ENCODE data around the gene NEUROD1.

The NEUROD1 gene

DNA sequence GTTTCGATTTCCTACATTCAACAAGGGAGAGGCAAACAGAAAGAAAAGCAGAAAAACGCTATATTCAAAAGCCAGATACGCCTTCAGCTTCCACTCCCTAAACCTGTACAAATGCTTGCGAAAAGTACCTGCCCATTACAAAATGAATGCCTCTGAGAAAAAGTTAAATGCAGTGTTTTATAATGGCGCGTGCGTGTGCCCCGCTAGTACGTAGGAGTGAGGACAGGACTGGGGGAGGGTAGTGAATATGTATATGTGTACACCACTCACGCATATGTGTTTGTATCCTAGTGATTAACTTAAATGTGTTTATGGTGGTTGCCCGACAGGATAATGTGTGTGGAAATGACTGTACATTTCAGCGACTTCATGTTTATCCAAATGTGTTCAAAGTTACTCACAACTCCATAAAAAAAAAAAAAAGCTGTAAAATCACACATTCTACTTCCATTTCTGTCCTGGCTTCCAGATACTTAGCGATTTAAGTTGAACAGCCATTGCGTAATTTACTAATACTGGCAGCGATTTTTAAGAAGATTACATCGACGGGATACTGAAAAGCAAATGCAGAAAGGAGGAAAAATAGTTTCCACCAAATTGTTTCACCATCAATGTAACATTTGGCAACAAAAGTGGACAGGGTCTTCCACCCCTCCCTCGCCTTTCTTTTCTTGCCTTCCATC is 1.3 kb downstream of the NEUROD1 start:
- Histone ChIP-seq H3K36me3 (ENCODE audit: insufficient read depth, insufficient read length, low read length) (no peaks in the 10 kb centered on the region), H3K9ac (ENCODE audit: insufficient read length, low read depth) (no peak overlapping the region), H3K9me3 (ENCODE audit: insufficient read depth, low read length) (no peaks in the 10 kb centered on the region), H3K27me3 (ENCODE audit: insufficient read depth, insufficient read length) (peaks cover 99% of the 10 kb centered on the region), H3K4me1 (ENCODE audit: insufficient read depth, insufficient read length) (peaks cover 16% of the 10 kb centered on the region), H3K4me3 (ENCODE audit: insufficient read length, low read depth) (no peak overlapping the region)
- DNase-seq (ENCODE audit: low read depth, low spot score), result no peak
- TF ChIP-seq YY1 (IDR thresholded peaks at IDR 0.05; ENCODE audit: insufficient read depth, insufficient read length), result no peak
- no peak for TF ChIP-seq SUZ12 (IDR thresholded peaks at IDR 0.05; ENCODE audit: extremely low read depth, insufficient read depth, insufficient read length)
- no peak for TF ChIP-seq ZNF274 (IDR thresholded peaks at IDR 0.05; ENCODE audit: low read depth, low read length)

DNA sequence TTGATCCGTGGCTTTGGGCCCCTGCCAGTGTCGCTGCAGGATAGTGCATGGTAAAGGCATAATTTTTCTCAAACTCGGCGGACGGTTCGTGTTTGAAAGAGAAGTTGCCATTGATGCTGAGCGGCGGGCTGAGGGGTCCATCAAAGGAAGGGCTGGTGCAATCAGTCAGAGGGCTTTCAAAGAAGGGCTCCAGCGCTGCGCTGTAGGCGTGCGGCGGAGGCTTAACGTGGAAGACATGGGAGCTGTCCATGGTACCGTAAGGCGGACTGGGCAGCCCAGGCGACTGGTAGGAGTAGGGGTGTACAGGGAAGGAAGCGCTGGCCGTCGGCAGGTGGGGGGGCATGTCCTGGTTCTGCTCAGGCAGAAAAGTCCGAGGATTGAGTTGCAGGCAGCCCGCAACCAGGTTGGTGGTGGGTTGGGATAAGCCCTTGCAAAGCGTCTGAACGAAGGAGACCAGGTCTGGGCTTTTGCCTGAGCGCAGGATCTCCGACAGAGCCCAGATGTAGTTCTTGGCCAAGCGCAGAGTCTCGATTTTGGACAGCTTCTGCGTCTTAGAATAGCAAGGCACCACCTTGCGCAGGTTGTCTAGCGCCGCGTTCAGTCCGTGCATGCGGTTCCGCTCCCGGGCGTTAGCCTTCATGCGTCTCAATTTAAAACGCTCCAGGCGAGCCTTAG is 2.3 kb downstream of the NEUROD1 start:
- no peaks in the 10 kb centered on the region for H3K36me3 ChIP-seq (ENCODE audit: insufficient read depth, insufficient read length, low read length)
- peaks cover 100% of the 10 kb centered on the region for H3K27me3 ChIP-seq (ENCODE audit: insufficient read depth, insufficient read length)
- peaks cover 14% of the 10 kb centered on the region for H3K4me1 ChIP-seq (ENCODE audit: insufficient read depth, insufficient read length)
- DNase-seq (ENCODE audit: low read depth, low spot score), result peak; percentile 77
- no peak overlapping the region for H3K4me3 ChIP-seq (ENCODE audit: insufficient read length, low read depth)
- no peak overlapping the region for H3K9ac ChIP-seq (ENCODE audit: insufficient read length, low read depth)
- peak; percentile 96 for TF ChIP-seq SUZ12 (IDR thresholded peaks at IDR 0.05; ENCODE audit: extremely low read depth, insufficient read depth, insufficient read length)
- TF ChIP-seq ZNF274 (IDR thresholded peaks at IDR 0.05; ENCODE audit: low read depth, low read length), result no peak
- no peak for TF ChIP-seq YY1 (IDR thresholded peaks at IDR 0.05; ENCODE audit: insufficient read depth, insufficient read length)
- no peaks in the 10 kb centered on the region for H3K9me3 ChIP-seq (ENCODE audit: insufficient read depth, low read length)

DNA sequence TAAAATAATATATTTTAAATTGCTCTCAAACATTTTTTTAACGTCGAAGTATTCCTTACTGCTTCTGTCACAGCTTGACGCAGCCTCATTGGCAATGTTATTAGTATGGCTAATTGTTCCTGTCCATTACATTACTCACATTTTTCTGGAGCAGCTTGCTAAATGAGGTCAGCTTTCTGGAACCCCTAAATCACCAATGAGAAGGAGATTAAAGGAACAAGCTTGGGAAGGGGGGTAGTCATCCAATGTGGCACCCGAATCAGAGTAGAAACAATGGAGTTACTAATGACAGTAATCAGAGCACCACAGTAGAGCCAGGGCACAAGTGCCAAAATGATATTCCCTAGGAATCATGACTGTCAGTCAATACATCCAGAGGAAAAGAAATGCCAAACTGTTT is 5.1 kb downstream of the NEUROD1 start:
- Histone ChIP-seq H3K4me3 (ENCODE audit: insufficient read length, low read depth) (no peak overlapping the region), H3K27me3 (ENCODE audit: insufficient read depth, insufficient read length) (peaks cover 97% of the 10 kb centered on the region)
- TF ChIP-seq ZNF274 (IDR thresholded peaks at IDR 0.05; ENCODE audit: low read depth, low read length) (no peak), YY1 (IDR thresholded peaks at IDR 0.05; ENCODE audit: insufficient read depth, insufficient read length) (no peak), SUZ12 (IDR thresholded peaks at IDR 0.05; ENCODE audit: extremely low read depth, insufficient read depth, insufficient read length) (no peak)

DNA sequence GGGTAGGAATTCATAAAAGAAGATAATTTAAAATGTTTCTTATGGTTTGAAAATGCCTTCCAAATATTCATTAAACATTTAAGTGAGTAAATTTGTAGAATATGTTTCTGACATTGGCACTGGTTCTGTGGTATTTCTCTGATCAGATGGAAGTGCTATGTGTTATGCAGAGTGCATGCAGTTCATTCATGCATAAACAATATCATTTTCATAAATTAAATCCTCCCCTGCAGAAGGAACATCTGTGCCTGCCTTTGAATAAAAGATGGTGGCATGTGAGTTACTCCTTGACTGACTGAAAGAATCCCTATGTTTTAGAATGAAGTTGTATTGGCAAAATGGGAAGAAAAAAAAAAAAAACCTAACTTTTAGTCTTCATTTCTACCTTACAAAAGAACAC is 5.9 kb downstream of the NEUROD1 start:
- Histone ChIP-seq H3K9me3 (ENCODE audit: insufficient read depth, low read length) (no peaks in the 10 kb centered on the region), H3K36me3 (ENCODE audit: insufficient read depth, insufficient read length, low read length) (no peaks in the 10 kb centered on the region), H3K4me3 (ENCODE audit: insufficient read length, low read depth) (no peak overlapping the region), H3K27me3 (ENCODE audit: insufficient read depth, insufficient read length) (peaks cover 96% of the 10 kb centered on the region), H3K9ac (ENCODE audit: insufficient read length, low read depth) (no peak overlapping the region), H3K4me1 (ENCODE audit: insufficient read depth, insufficient read length) (no peaks in the 10 kb centered on the region)
- TF ChIP-seq SUZ12 (IDR thresholded peaks at IDR 0.05; ENCODE audit: extremely low read depth, insufficient read depth, insufficient read length) (no peak), ZNF274 (IDR thresholded peaks at IDR 0.05; ENCODE audit: low read depth, low read length) (no peak), YY1 (IDR thresholded peaks at IDR 0.05; ENCODE audit: insufficient read depth, insufficient read length) (no peak)
- DNase-seq (ENCODE audit: low read depth, low spot score), result no peak

More for the DNA sequence above, 5.1 kb downstream of the NEUROD1 start:
- H3K4me1 ChIP-seq (ENCODE audit: insufficient read depth, insufficient read length), result no peaks in the 10 kb centered on the region
- no peak overlapping the region for H3K9ac ChIP-seq (ENCODE audit: insufficient read length, low read depth)
- H3K9me3 ChIP-seq (ENCODE audit: insufficient read depth, low read length), result no peaks in the 10 kb centered on the region
- H3K36me3 ChIP-seq (ENCODE audit: insufficient read depth, insufficient read length, low read length), result no peaks in the 10 kb centered on the region
- no peak for DNase-seq (ENCODE audit: low read depth, low spot score)

DNA sequence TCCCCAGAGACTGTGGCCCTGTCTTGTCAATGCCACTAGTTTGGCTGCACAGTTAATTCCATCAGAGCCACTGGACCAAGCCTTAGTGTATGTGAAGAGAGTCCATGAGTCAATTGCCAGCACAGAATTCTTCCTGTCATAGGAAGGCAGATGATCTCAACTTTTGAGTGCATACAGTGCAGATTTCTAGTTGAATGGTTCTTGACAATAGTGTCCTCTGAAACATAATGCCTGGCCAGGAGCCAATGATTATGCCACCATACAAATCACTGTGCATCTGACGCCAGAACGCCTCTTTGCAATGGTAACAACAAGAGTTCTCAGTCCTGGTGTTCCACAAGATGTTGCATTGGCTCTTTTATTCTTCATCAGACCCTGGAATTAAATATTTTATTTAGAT is 7.1 kb downstream of the NEUROD1 start:
- peaks cover 94% of the 10 kb centered on the region for H3K27me3 ChIP-seq (ENCODE audit: insufficient read depth, insufficient read length)
- H3K4me3 ChIP-seq (ENCODE audit: insufficient read length, low read depth), result no peak overlapping the region
- no peaks in the 10 kb centered on the region for H3K4me1 ChIP-seq (ENCODE audit: insufficient read depth, insufficient read length)
- no peaks in the 10 kb centered on the region for H3K9me3 ChIP-seq (ENCODE audit: insufficient read depth, low read length)
- H3K36me3 ChIP-seq (ENCODE audit: insufficient read depth, insufficient read length, low read length), result no peaks in the 10 kb centered on the region
- DNase-seq (ENCODE audit: low read depth, low spot score), result no peak
- H3K9ac ChIP-seq (ENCODE audit: insufficient read length, low read depth), result no peak overlapping the region
- TF ChIP-seq YY1 (IDR thresholded peaks at IDR 0.05; ENCODE audit: insufficient read depth, insufficient read length) (no peak), SUZ12 (IDR thresholded peaks at IDR 0.05; ENCODE audit: extremely low read depth, insufficient read depth, insufficient read length) (no peak), ZNF274 (IDR thresholded peaks at IDR 0.05; ENCODE audit: low read depth, low read length) (no peak)

DNA sequence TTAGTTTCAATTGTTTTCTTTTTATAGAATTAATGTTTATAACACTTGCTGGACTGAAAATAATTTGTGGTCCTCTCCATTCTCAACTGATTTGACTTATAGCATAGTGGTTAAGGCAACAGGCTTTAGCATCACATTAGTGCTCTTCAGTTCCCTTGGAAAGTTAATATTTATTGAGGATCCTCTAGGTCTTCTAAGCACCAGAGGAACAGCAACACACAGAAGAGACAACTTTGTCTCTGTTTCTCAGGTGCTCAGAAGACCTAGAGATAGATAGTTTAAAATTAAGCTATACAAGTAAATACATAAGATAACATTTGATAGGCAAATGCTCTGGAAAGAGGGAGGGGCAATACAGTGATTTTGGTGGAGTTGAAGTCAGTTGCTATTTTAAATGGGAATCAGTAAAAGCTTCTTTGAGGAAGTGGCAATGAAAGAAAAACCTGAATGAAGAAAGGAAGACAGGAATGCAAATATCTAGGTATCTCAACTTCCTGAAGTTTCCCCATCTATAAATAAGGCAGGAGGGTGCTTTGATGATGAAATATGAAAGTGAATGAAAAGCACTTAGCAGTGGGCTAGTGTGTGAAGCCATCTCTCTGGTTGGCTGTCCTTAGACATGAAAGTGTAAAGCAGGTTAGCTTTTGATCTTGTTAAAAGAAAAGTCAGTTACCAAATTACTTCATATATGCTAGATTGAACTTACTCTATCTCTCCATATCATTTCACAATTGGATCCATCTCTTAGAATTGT is 7.9 kb downstream of the NEUROD1 start:
- no peak for DNase-seq (ENCODE audit: low read depth, low spot score)
- Histone ChIP-seq H3K4me1 (ENCODE audit: insufficient read depth, insufficient read length) (no peaks in the 10 kb centered on the region), H3K4me3 (ENCODE audit: insufficient read length, low read depth) (no peak overlapping the region), H3K36me3 (ENCODE audit: insufficient read depth, insufficient read length, low read length) (no peaks in the 10 kb centered on the region), H3K9ac (ENCODE audit: insufficient read length, low read depth) (no peak overlapping the region), H3K27me3 (ENCODE audit: insufficient read depth, insufficient read length) (peaks cover 91% of the 10 kb centered on the region), H3K9me3 (ENCODE audit: insufficient read depth, low read length) (no peaks in the 10 kb centered on the region)
- no peak for TF ChIP-seq YY1 (IDR thresholded peaks at IDR 0.05; ENCODE audit: insufficient read depth, insufficient read length)

DNA sequence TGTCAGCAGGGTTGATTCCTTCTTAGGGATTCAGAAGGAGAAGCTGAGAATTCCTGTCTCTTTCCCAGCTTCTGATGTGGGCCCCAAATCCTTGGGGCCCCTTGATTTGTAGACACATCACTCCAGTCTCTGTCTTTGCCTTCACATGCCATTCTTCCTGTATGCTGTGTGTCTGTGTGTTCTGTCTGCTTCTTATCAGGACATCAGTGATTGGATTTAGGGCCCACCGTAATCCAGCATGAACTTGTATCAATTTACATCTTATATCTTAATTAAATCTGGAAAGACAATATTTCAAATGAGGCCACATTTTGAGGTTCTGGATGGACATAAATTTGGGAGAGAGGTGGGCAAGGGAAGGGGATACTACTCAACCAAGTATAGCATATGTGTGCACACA is 9.7 kb downstream of the NEUROD1 start:
- Histone ChIP-seq H3K27me3 (ENCODE audit: insufficient read depth, insufficient read length) (peaks cover 84% of the 10 kb centered on the region), H3K36me3 (ENCODE audit: insufficient read depth, insufficient read length, low read length) (no peaks in the 10 kb centered on the region), H3K9me3 (ENCODE audit: insufficient read depth, low read length) (peaks cover 2% of the 10 kb centered on the region; the same call in 1 of the 2 replicates), H3K4me1 (ENCODE audit: insufficient read depth, insufficient read length) (no peaks in the 10 kb centered on the region), H3K4me3 (ENCODE audit: insufficient read length, low read depth) (no peak overlapping the region), H3K9ac (ENCODE audit: insufficient read length, low read depth) (no peak overlapping the region)
- no peak for TF ChIP-seq SUZ12 (IDR thresholded peaks at IDR 0.05; ENCODE audit: extremely low read depth, insufficient read depth, insufficient read length)
- no peak for TF ChIP-seq ZNF274 (IDR thresholded peaks at IDR 0.05; ENCODE audit: low read depth, low read length)
- TF ChIP-seq YY1 (IDR thresholded peaks at IDR 0.05; ENCODE audit: insufficient read depth, insufficient read length), result no peak
- no peak for DNase-seq (ENCODE audit: low read depth, low spot score)
